ENCODE measurements around the gene FRMD6.

Gene FRMD6

DNA sequence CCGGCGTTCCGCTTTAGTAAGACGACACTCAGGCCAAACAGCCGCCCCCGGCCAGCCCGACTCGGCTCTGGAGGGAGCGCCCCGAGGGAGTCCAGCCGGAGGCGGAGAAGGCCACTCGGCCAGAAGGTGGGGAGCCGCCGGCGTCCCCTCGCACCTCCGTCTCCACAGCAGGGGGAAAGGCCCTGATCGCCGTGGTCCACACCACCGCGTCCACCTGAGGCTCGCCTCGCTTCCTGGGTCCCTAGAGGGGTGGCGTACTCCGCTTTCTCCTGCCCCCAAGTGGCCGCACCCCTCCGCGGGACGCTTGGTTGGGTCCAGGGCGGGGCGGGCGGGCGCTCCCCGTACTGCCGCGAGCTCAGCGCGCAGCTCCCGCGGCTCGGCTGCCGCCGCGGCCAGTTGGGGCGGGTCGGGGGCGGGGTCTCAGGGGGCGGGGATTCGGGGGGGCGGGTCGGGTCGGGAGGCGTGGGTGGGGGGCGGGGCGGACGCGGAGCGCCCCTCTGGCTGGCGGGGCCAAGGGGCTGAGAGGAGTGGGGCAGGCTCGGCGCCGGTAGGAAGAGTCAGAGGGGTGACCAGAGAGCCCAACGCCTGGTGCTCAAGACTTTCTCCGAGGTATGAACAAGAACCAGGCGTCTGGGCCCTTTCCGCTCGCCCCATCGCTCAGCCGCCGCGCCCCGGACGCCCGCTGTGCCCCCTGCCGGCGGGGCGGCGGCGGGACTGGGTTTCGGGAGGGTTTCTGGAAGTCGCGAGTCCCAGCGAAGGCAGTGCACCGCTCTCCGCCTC is at the start of gene FRMD6:
FRMD6 (plus strand) TSS at position 523 of the 780 bp plus-strand sequence. CDS start 37,927 bp downstream, outside the sequence.
- peak within 1 kb of the TSS; percentile 67 for H3K4me3 ChIP-seq (ENCODE audit: low read depth, low read length)
- TF ChIP-seq CTCF (IDR thresholded peaks at IDR 0.05; ENCODE audit: borderline replicate concordance, insufficient read depth, low read depth, low read length): peak; percentile 91

DNA sequence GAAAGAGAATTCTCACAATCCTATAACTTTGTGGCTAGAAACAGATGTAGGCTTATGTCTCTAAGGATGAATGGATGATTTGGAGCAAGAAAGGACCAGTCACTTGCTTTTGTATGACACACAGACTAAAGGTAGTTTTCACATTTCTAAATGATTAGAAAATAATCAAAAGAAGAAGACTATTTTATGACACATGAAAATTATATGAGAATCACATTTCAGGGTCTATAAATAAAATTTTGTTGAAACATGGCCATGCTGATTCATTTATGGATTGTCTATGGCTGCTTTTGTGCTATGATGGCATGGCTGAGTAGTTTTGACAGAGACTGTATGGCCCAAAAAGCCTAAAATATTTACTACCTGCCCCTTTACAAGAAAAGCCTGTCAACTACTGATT is 49.4 kb upstream of the FRMD6 start:
- H3K4me3 ChIP-seq (ENCODE audit: low read depth, low read length): no peak overlapping the region
- TF ChIP-seq CTCF (IDR thresholded peaks at IDR 0.05; ENCODE audit: borderline replicate concordance, insufficient read depth, low read depth, low read length): no peak

DNA sequence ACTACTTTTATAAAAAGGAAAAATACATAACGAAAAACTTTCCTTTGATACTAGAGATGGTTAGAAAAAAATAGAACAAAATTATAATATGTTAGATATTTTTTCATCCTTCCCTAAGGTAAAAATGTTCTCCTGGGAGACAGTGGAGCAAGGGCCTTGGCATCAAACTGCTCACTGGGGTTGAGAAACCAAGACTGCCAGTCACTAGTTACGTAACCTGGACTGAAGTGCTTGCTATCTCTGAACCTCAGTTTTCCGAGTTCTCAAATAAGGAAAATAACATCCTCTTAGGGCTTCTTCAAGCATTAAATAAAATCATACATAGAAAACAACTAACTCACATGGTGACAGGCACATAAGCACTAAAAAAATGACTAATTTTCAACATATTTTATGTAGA is 48.2 kb upstream of the FRMD6 start:
- no peak for TF ChIP-seq CTCF (IDR thresholded peaks at IDR 0.05; ENCODE audit: borderline replicate concordance, insufficient read depth, low read depth, low read length)
- no peak overlapping the region for H3K4me3 ChIP-seq (ENCODE audit: low read depth, low read length)

- H3K4me3 ChIP-seq (ENCODE audit: low read depth, low read length): no peak overlapping the region
These were observed 47.6 kb upstream of the FRMD6 start for GRCh38 chr14:51604073-51604472.

GRCh38 chr14:51605575-51605974 is 46.1 kb upstream of the FRMD6 start:
- no peak overlapping the region for H3K4me3 ChIP-seq (ENCODE audit: low read depth, low read length)
- TF ChIP-seq CTCF (IDR thresholded peaks at IDR 0.05; ENCODE audit: borderline replicate concordance, insufficient read depth, low read depth, low read length): no peak

More at GRCh38 chr14:51604073-51604472, 47.6 kb upstream of the FRMD6 start:
- TF ChIP-seq CTCF (IDR thresholded peaks at IDR 0.05; ENCODE audit: borderline replicate concordance, insufficient read depth, low read depth, low read length): no peak

- no peak for TF ChIP-seq CTCF (IDR thresholded peaks at IDR 0.05; ENCODE audit: borderline replicate concordance, insufficient read depth, low read depth, low read length)
- no peak overlapping the region for H3K4me3 ChIP-seq (ENCODE audit: low read depth, low read length)
These were observed 44.0 kb upstream of the FRMD6 start for GRCh38 chr14:51607711-51608110.

All from GM12875 (cell line).